HepG2 (cell line): ENCODE results near the gene CBLC. TPM values are rescaled to one million over a fixed set of nuclear protein-coding genes. Genes with fewer than 3 reads are reported as not detected.

Source experiments
- BRF2 ChIP-seq: sonication (generic); formaldehyde crosslinking; IDR thresholded peaks from 2 replicates; pipeline ENCODE4 v1.8.1; 2022; ENCODE audit warnings: mild to moderate bottlenecking, missing genetic modification reagents
- ETV5 ChIP-seq: IDR thresholded peaks from 2 replicates; pipeline ENCODE4 v1.6.1; 2018; ENCODE audit warnings: missing biosample characterization, missing genetic modification reagents, inconsistent platforms, borderline replicate concordance
- KDM2A ChIP-seq: sonication (generic); formaldehyde crosslinking; IDR thresholded peaks from 2 replicates; pipeline ENCODE4 v1.4.0; 2020; ENCODE audit warnings: low read depth, missing genetic modification reagents, borderline replicate concordance
- MYNN ChIP-seq: sonication (generic); formaldehyde crosslinking; IDR thresholded peaks from 2 replicates; pipeline ENCODE4 v1.4.0; 2020; ENCODE audit warnings: mild to moderate bottlenecking, low read depth, missing genetic modification reagents
- PREB ChIP-seq: sonication (generic); formaldehyde crosslinking; IDR thresholded peaks from 2 replicates; pipeline ENCODE4 v1.4.0; 2020; ENCODE audit warnings: missing genetic modification reagents
- RARA ChIP-seq: IDR thresholded peaks from 2 replicates; pipeline ENCODE4 v1.6.1; 2016; ENCODE audit warnings: missing genetic modification reagents, missing compliant biosample characterization
- SOX13 ChIP-seq, 3 experiments: fragments of 450-650 bp in 1 of 3; sonication (generic) in 1 of 3; formaldehyde crosslinking in 1 of 3; IDR thresholded peaks in 2 of 3; conservative IDR thresholded peaks in 1 of 3; 2 replicates each; pipeline versions ENCODE4 v1.5.0 to v1.6.1; 2016 to 2020; ENCODE audit warnings: antibody characterized with exemption in 1 of 3, mild to moderate bottlenecking in 1 of 3, missing compliant biosample characterization in 1 of 3, missing genetic modification reagents in 1 of 3, moderate library complexity in 1 of 3
- SRSF1 ChIP-seq: fragments of 200-400 bp; formaldehyde crosslinking; optimal IDR thresholded peaks from 2 replicates; pipeline ENCODE3; 2017; ENCODE audit warnings: mild to moderate bottlenecking, low read depth, low read length, moderate library complexity
- THAP11 ChIP-seq: IDR thresholded peaks from 2 replicates; pipeline ENCODE4 v1.6.1; 2016; ENCODE audit warnings: missing biosample characterization, missing genetic modification reagents
- ZNF280B ChIP-seq: sonication (generic); formaldehyde crosslinking; IDR thresholded peaks from 2 replicates; pipeline ENCODE4 v1.5.0; 2020; ENCODE audit warnings: missing genetic modification reagents, mild to moderate bottlenecking, borderline replicate concordance
- ZNF687 ChIP-seq: sonication (generic); formaldehyde crosslinking; IDR thresholded peaks from 2 replicates; pipeline ENCODE4 v1.5.1; 2020; ENCODE audit warnings: mild to moderate bottlenecking, missing genetic modification reagents, moderate library complexity
- ZNF770 ChIP-seq: sonication (generic); formaldehyde crosslinking; IDR thresholded peaks from 2 replicates; pipeline ENCODE4 v1.5.0; 2020; ENCODE audit warnings: mild to moderate bottlenecking, missing genetic modification reagents
- ZNF782 ChIP-seq: sonication (generic); formaldehyde crosslinking; IDR thresholded peaks from 2 replicates; pipeline ENCODE4 v1.4.0; 2020; ENCODE audit warnings: missing genetic modification reagents, mild to moderate bottlenecking, borderline replicate concordance
- ZSCAN20 ChIP-seq: sonication (generic); formaldehyde crosslinking; IDR thresholded peaks from 2 replicates; pipeline ENCODE4 v1.4.0; 2020; ENCODE audit warnings: missing genetic modification reagents, mild to moderate bottlenecking, borderline replicate concordance
- polyA plus RNA-seq, 8 experiments: library from polyadenylated mRNA; depleted of rRNA in 3 of 8; stranded (reverse) in 7 of 8; unstranded in 1 of 8; fragments of >200 nt; fragmentation: Illumina TruSeq in 4 of 8; extraction: Trizol in 4 of 8; gene quantifications; 2 replicates each; pipeline versions ENCODE4 v1.2.1 to v1.2.3, GENCODE V29; 2011 to 2016; ENCODE audit warnings: low read depth in 4 of 8, missing spikeins in 1 of 8, mixed read lengths in 1 of 8; ENCODE audit not compliant: insufficient read depth in 1 of 8
- total RNA-seq, 5 experiments: library from RNA; depleted of rRNA; stranded (reverse); fragments of >200 nt; fragmentation: Illumina TruSeq; extraction: Trizol; gene quantifications; 2 replicates each; pipeline ENCODE4 v1.2.3, GENCODE V29; 2016; ENCODE audit warnings: low read depth in 1 of 5

Gene CBLC
- total and polyA plus RNA-seq, 2 of the 13 experiments (the other 11 are each of a cell fraction or from before 2014, with no cell fraction given): 1.8 to 2.6 TPM

GRCh38 chr19:44765033-44765948 lies 12.4 kb upstream of the CBLC start (continued):
- TF ChIP-seq ZNF782: no peak
- peak; percentile 38; the same call in 1 of the 2 replicates for TF ChIP-seq KDM2A (CRISPR knock-in tag)
- peak; percentile 39; the same call in 1 of the 2 replicates for TF ChIP-seq ETV5 (CRISPR knock-in tag)
- no peak; the same call in 1 of the 2 replicates for TF ChIP-seq SOX13 (IDR thresholded peaks at IDR 0.05)
- TF ChIP-seq SOX13 (CRISPR knock-in tag; conservative IDR thresholded peaks at IDR 0.05 in 1 of 2, IDR thresholded peaks at IDR 0.05 in 1 of 2): peak in 1 of 2 experiments; percentile 73; a peak in 2 of 4 replicates
- TF ChIP-seq ZNF687 (CRISPR knock-in tag): peak; percentile 39
- TF ChIP-seq ZSCAN20: no peak
- no peak for TF ChIP-seq PREB (CRISPR knock-in tag)
- TF ChIP-seq THAP11 (CRISPR knock-in tag): peak; percentile 62
- peak; percentile 42; the same call in 1 of the 2 replicates for TF ChIP-seq ZNF770
- no peak for TF ChIP-seq ZNF280B (CRISPR knock-in tag)
- no peak for TF ChIP-seq SRSF1
- TF ChIP-seq BRF2 (CRISPR knock-in tag): no peak
- peak; percentile 95 for TF ChIP-seq RARA (CRISPR knock-in tag)
- no peak for TF ChIP-seq MYNN (CRISPR knock-in tag)
